Bronchial epithelial cell (primary cell): ENCODE results near the gene KCNC1. TPM values are rescaled to one million over a fixed set of nuclear protein-coding genes. Genes with fewer than 3 reads are reported as not detected.

Experiments
- DNase-seq: peaks from one replicate; pipeline ENCODE4 v3.0.0-alpha.2; 2010; ENCODE audit warnings: low read depth
- FAIRE-seq: peaks from 2 replicates; lab custom pipeline; 2011; peaks lifted over from hg19 to GRCh38; lab: Jason Lieb, UNC
- H3K27me3 ChIP-seq: 2 replicates; pipeline ENCODE4 v1.5.1; 2011; ENCODE audit warnings: low read length; ENCODE audit not compliant: control insufficient read depth, insufficient read depth
- H3K36me3 ChIP-seq: 2 replicates; pipeline ENCODE4 v1.5.1; 2011; ENCODE audit warnings: low read length; ENCODE audit not compliant: control insufficient read depth, insufficient read depth
- H3K4me3 ChIP-seq: 2 replicates; pipeline ENCODE4 v1.5.1; 2011; ENCODE audit warnings: mild to moderate bottlenecking, low read depth, low read length, control low read depth
- total RNA-seq: library from RNA; depleted of rRNA; stranded (reverse); fragments of >200 nt; gene quantifications from 2 replicates; pipeline ENCODE4 v1.2.1, GENCODE V29; 2014
- TF ChIP-seq, protein P1 (sequence below): IDR thresholded peaks from 2 replicates; pipeline ENCODE4 v1.5.1; 2011; ENCODE audit warnings: mild to moderate bottlenecking, moderate library complexity, low read length, control low read depth, inconsistent platforms; ENCODE audit not compliant: insufficient read depth, severe bottlenecking

The KCNC1 gene
- total RNA-seq, 1 donor from 2014 or later, result not detected

DNA sequence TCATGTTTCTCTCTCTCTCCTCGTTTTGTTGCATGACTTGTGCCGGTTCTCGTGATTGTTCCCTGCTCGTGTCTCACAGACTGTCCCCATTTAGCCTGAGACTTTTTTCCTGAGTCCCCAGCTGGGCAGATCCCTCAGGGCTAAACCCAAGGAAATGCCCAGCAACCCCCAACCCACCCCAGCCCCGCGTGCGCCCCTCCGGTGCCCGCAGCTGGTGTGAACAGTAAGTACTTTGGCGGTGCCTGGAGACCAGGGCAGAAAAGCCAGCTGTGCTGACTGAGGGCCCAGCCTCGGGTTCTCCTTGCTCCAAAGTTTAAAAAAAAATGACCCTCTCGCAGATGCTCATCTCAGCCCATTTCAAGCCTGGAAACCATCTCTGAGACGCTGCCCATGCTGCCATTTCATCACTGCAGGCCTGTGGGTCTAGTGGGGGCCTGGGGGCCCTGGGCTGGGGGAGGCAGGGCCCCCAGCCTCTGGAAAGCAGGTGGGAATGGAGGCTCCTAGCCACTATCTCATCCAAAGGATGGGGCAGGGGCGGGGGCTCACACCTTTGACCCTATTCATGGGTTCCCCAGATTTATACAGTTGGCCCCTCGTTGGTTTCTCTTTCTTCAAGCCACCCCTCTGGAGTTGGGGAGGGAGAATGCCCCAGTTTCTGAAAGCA lies 41.8 kb downstream of the KCNC1 start:
- TF ChIP-seq, protein P1, sequence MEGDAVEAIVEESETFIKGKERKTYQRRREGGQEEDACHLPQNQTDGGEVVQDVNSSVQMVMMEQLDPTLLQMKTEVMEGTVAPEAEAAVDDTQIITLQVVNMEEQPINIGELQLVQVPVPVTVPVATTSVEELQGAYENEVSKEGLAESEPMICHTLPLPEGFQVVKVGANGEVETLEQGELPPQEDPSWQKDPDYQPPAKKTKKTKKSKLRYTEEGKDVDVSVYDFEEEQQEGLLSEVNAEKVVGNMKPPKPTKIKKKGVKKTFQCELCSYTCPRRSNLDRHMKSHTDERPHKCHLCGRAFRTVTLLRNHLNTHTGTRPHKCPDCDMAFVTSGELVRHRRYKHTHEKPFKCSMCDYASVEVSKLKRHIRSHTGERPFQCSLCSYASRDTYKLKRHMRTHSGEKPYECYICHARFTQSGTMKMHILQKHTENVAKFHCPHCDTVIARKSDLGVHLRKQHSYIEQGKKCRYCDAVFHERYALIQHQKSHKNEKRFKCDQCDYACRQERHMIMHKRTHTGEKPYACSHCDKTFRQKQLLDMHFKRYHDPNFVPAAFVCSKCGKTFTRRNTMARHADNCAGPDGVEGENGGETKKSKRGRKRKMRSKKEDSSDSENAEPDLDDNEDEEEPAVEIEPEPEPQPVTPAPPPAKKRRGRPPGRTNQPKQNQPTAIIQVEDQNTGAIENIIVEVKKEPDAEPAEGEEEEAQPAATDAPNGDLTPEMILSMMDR, result no peak
- no peak overlapping the region for H3K4me3 ChIP-seq
- no peak for DNase-seq
- H3K36me3 ChIP-seq, result no peaks in the 10 kb centered on the region
- no peak for FAIRE-seq
- H3K27me3 ChIP-seq, result peaks cover 2% of the 10 kb centered on the region

DNA sequence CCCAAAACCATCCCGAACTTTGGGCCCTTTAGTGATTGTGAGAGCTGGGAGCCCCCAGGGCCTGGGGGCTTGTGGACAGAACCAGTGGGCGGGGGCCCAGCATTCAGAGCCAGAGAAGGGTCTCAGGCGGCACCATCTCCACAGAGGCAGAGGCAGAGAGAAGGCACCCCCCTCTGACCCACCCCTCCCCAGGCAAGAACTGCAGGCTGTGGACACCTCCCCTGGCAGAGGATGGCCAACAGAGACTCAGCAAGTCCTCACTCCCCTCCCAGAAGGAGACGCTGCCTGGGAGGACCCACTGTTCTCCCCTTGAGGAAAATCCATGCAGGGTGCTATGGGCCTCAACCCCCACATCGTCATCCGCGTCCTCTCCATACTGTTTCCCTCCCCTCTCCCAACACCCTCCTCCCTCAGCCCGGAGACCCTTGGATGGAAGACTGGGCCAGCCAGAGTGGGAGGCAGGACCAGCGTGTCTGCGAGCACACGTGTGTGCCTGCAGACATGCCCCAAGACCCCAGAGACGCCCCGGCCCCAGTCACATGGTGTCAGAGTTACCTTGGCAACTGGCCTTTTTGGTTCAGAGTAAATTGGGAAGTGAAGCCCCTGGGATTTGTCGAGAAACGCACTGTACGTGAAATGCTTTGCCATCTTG lies 42.6 kb downstream of the KCNC1 start:
- DNase-seq (no peak), FAIRE-seq (no peak)
- H3K36me3 ChIP-seq, result no peaks in the 10 kb centered on the region
- TF ChIP-seq, protein P1, result no peak
- H3K4me3 ChIP-seq, result no peak overlapping the region
- peaks cover 2% of the 10 kb centered on the region for H3K27me3 ChIP-seq

DNA sequence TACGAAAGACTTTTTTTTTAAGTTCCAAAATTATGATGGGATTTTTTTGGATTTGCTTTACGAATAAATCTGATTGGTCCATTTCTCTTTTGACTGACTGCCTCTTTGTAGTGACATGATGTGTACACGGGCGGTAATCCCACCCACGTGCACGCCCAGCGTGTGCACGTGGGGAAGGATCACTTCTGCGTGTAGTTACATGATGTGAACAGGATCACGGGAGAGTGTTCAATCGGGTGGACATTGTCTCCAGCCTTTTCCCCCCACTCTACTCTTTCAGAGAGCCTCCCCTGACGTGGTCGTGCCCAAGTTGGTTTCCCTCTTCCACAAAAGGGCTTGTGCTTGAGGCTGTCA lies 43.1 kb downstream of the KCNC1 start:
- Histone ChIP-seq H3K36me3 (no peaks in the 10 kb centered on the region), H3K4me3 (no peak overlapping the region), H3K27me3 (peaks cover 2% of the 10 kb centered on the region)
- TF ChIP-seq, protein P1, result no peak
- DNase-seq (no peak), FAIRE-seq (no peak)

DNA sequence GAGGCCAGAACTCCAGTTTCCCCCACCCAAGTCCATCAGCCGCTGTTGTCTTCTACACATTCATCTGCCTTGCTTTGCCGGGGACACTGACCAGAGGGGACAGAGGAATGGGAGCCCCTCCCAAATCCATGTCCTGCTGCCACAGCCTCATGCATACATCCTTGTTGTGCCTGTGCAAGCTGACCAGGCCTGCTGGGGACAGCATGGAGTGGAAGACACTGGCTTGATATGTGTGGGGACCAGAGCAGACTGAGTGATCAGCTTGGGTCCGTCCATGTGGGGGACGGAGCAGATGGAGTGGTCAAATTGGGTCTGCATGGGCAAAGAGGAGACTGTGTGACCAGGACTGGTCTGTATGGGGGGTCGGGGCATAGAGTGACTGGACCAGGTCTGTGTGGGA lies 43.8 kb downstream of the KCNC1 start:
- no peak for FAIRE-seq
- Histone ChIP-seq H3K4me3 (no peak overlapping the region), H3K27me3 (peaks cover 2% of the 10 kb centered on the region), H3K36me3 (no peaks in the 10 kb centered on the region)
- TF ChIP-seq, protein P1, result no peak
- DNase-seq, result no peak

DNA sequence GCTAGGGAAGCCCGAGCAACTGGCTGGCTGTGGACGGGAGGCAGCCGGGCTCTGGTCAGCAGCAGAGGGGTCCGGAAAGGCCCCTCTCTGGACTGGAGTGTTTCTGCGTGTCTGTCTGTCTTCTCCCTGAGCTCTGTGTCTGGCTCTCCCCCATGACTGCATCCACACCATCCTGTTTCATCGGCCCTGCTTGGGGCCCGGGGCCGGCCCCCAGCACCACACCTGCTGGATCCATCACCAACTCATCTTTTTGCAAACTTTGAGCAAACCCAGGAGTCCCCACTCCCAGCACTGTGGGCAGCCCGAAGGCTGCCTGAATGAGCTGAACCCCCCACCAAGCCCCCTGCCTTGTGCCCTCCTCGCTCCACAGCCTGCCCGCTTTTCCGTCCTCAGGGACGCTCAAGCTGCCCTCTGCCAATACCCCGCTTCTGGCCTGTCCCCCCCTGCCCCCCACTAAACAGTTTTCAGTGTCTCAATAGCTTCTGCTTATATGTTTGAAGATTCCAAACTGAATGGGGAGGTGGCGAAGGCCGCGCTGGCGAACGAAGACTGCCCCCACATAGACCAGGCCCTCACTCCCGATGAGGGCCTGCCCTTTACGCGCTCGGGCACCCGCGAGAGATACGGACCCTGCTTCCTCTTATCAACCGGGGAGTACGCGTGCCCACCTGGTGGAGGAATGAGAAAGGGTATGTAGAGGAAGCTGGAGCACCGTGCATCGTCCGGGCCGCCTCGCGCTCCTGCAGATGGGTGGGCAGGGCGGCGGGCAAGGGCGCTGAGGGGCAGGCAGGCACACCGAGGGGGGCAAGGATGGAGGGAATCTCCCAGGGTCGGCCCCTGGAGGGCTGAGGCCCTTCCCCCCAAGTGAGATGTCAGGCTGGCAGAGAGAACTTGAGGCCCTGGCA lies 44.6 kb downstream of the KCNC1 start:
- no peak for DNase-seq
- H3K27me3 ChIP-seq, result peaks cover 2% of the 10 kb centered on the region
- H3K36me3 ChIP-seq, result no peaks in the 10 kb centered on the region
- no peak for FAIRE-seq
- TF ChIP-seq, protein P1, result no peak
- no peak overlapping the region for H3K4me3 ChIP-seq
